Activated CD4-positive, alpha-beta memory T cell treated with anti-CD3 and anti-CD28 coated beads, Interleukin-2, amount 10 ng/mL, durations not matched to agents 7 days and 5 days (primary cell): ENCODE measurements around the gene CHCHD6. TPM values are rescaled to one million over a fixed set of nuclear protein-coding genes. Genes with fewer than 3 reads are reported as not detected.

Source experiments
- CTCF ChIA-PET: fragments of 350-600 bp; sonication (Branson Sonifier 250); formaldehyde crosslinking; loops from one replicate; lab custom pipeline; 2021; ENCODE audit warnings: antibody characterized with exemption, inconsistent platforms; lab: Charles Lee
- POLR2A ChIA-PET: fragments of 350-600 bp; sonication (Branson Sonifier 250); formaldehyde crosslinking; loops from one replicate; lab custom pipeline; 2021; ENCODE audit warnings: antibody characterized with exemption; lab: Charles Lee
- DNase-seq: peaks from one replicate; pipeline ENCODE4 v3.0.0-alpha.2; 2020
- H3K27ac Mint-ChIP-seq: one replicate; pipeline ENCODE4 v1.8.0; 2021; ENCODE audit warnings: mild to moderate bottlenecking, mixed read lengths
- H3K27me3 Mint-ChIP-seq: one replicate; pipeline ENCODE4 v1.8.0; 2021; ENCODE audit warnings: mixed read lengths
- H3K36me3 Mint-ChIP-seq: one replicate; pipeline ENCODE4 v1.8.0; 2021; ENCODE audit warnings: low read depth, mixed read lengths
- H3K4me1 Mint-ChIP-seq: one replicate; pipeline ENCODE4 v1.8.0; 2021; ENCODE audit warnings: mixed read lengths
- H3K4me3 Mint-ChIP-seq: one replicate; pipeline ENCODE4 v1.8.0; 2021; ENCODE audit warnings: mild to moderate bottlenecking, mixed read lengths
- H3K9me3 Mint-ChIP-seq: one replicate; pipeline ENCODE4 v1.8.0; 2021; ENCODE audit warnings: mixed read lengths
- total RNA-seq, 2 experiments: library from RNA; stranded (reverse); gene quantifications; one replicate each; pipeline ENCODE4 v1.2.3, GENCODE V29; 2021

Gene CHCHD6
- total RNA-seq, 2 experiments from 2014 or later: 4.0 to 4.1 TPM

GRCh38 chr3:126935756-126936509 is 231.9 kb downstream of the CHCHD6 start:
- POLR2A ChIA-PET: no interaction called here
- H3K36me3 Mint-ChIP-seq: no peaks in the 10 kb centered on the region
- H3K27ac Mint-ChIP-seq: no peak overlapping the region
- CTCF ChIA-PET: interaction anchor here (1.5 kb wide), 1 partner anchor 24 kb away, joined by 3 read pairs; no protein-coding TSS in a partner anchor
- no peaks in the 10 kb centered on the region for H3K9me3 Mint-ChIP-seq
- H3K27me3 Mint-ChIP-seq: no peaks in the 10 kb centered on the region
- peaks cover 8% of the 10 kb centered on the region for H3K4me1 Mint-ChIP-seq
- no peak for DNase-seq
- no peak overlapping the region for H3K4me3 Mint-ChIP-seq

GRCh38 chr3:126936853-126937425 is 232.9 kb downstream of the CHCHD6 start:
- Mint-ChIP-seq H3K27ac (no peak overlapping the region), H3K36me3 (no peaks in the 10 kb centered on the region), H3K9me3 (no peaks in the 10 kb centered on the region), H3K27me3 (no peaks in the 10 kb centered on the region), H3K4me1 (peaks cover 13% of the 10 kb centered on the region), H3K4me3 (no peak overlapping the region)
- POLR2A ChIA-PET: no interaction called here
- no peak for DNase-seq
- CTCF ChIA-PET: interaction anchor here (1.5 kb wide), 1 partner anchor 25 kb away, joined by 3 read pairs; no protein-coding TSS in a partner anchor

- no peaks in the 10 kb centered on the region for H3K9me3 Mint-ChIP-seq
- H3K27me3 Mint-ChIP-seq: no peaks in the 10 kb centered on the region
- H3K4me1 Mint-ChIP-seq: peaks cover 15% of the 10 kb centered on the region
- no peaks in the 10 kb centered on the region for H3K36me3 Mint-ChIP-seq
- ChIA-PET POLR2A (no interaction called here), CTCF (interaction anchor here (0.7 to 1.5 kb wide), 3 partner anchors 26 to 84 kb away, joined by 3 to 4 read pairs (median 3); partner anchors contain the start of gene PLXNA1)
- H3K4me3 Mint-ChIP-seq: no peak overlapping the region
- H3K27ac Mint-ChIP-seq: no peak overlapping the region
- no peak for DNase-seq
Measured at GRCh38 chr3:126937533-126937932, 233.5 kb downstream of the CHCHD6 start.

- H3K9me3 Mint-ChIP-seq: no peaks in the 10 kb centered on the region
- H3K4me3 Mint-ChIP-seq: no peak overlapping the region
- CTCF ChIA-PET: interaction anchor here (0.7 to 1.0 kb wide), 2 partner anchors 45 to 85 kb away, joined by 3 to 4 read pairs; partner anchors contain the start of gene PLXNA1
- POLR2A ChIA-PET: no interaction called here
- H3K27ac Mint-ChIP-seq: no peak overlapping the region
- peaks cover 15% of the 10 kb centered on the region for H3K4me1 Mint-ChIP-seq
- no peak for DNase-seq
- no peaks in the 10 kb centered on the region for H3K36me3 Mint-ChIP-seq
- no peaks in the 10 kb centered on the region for H3K27me3 Mint-ChIP-seq
Measured at GRCh38 chr3:126937973-126938372, 233.9 kb downstream of the CHCHD6 start.

- H3K4me1 Mint-ChIP-seq: peaks cover 15% of the 10 kb centered on the region
- DNase-seq: no peak
- H3K36me3 Mint-ChIP-seq: no peaks in the 10 kb centered on the region
- H3K27me3 Mint-ChIP-seq: no peaks in the 10 kb centered on the region
- no peaks in the 10 kb centered on the region for H3K9me3 Mint-ChIP-seq
- CTCF ChIA-PET: interaction anchor here (0.7 to 1.0 kb wide), 2 partner anchors 44 to 85 kb away, joined by 3 to 4 read pairs; partner anchors contain the start of gene PLXNA1
- no peak overlapping the region for H3K27ac Mint-ChIP-seq
- POLR2A ChIA-PET: no interaction called here
- no peak overlapping the region for H3K4me3 Mint-ChIP-seq
Measured at GRCh38 chr3:126938520-126939337, 234.7 kb downstream of the CHCHD6 start.

- H3K27ac Mint-ChIP-seq: no peak overlapping the region
- CTCF ChIA-PET: no interaction called here
- peaks cover 15% of the 10 kb centered on the region for H3K4me1 Mint-ChIP-seq
Measured at GRCh38 chr3:126939338-126939718, 235.3 kb downstream of the CHCHD6 start.

GRCh38 chr3:126939733-126940132 is 235.7 kb downstream of the CHCHD6 start:
- no peaks in the 10 kb centered on the region for H3K9me3 Mint-ChIP-seq
- no peaks in the 10 kb centered on the region for H3K36me3 Mint-ChIP-seq
- ChIA-PET CTCF (no interaction called here), POLR2A (no interaction called here)
- no peaks in the 10 kb centered on the region for H3K27me3 Mint-ChIP-seq
- DNase-seq: no peak
- peaks cover 15% of the 10 kb centered on the region for H3K4me1 Mint-ChIP-seq
- H3K4me3 Mint-ChIP-seq: no peak overlapping the region
- H3K27ac Mint-ChIP-seq: no peak overlapping the region

More at GRCh38 chr3:126939338-126939718, 235.3 kb downstream of the CHCHD6 start:
- no peaks in the 10 kb centered on the region for H3K9me3 Mint-ChIP-seq
- no peak for DNase-seq
- no peaks in the 10 kb centered on the region for H3K36me3 Mint-ChIP-seq
- POLR2A ChIA-PET: no interaction called here
- no peak overlapping the region for H3K4me3 Mint-ChIP-seq
- no peaks in the 10 kb centered on the region for H3K27me3 Mint-ChIP-seq

- no peak overlapping the region for H3K4me3 Mint-ChIP-seq
Measured at GRCh38 chr3:126941721-126942270, 237.8 kb downstream of the CHCHD6 start.

GRCh38 chr3:126944089-126944965 is 240.3 kb downstream of the CHCHD6 start:
- no peak overlapping the region for H3K27ac Mint-ChIP-seq
- no peak for DNase-seq
- H3K4me1 Mint-ChIP-seq: peaks cover 13% of the 10 kb centered on the region

More at GRCh38 chr3:126941721-126942270, 237.8 kb downstream of the CHCHD6 start:
- ChIA-PET CTCF (interaction anchor here (0.5 kb wide), 1 partner anchor 126 kb away, joined by 4 read pairs; no protein-coding TSS in a partner anchor), POLR2A (no interaction called here)
- H3K27me3 Mint-ChIP-seq: no peaks in the 10 kb centered on the region
- no peak for DNase-seq
- no peaks in the 10 kb centered on the region for H3K9me3 Mint-ChIP-seq
- H3K27ac Mint-ChIP-seq: no peak overlapping the region
- H3K36me3 Mint-ChIP-seq: no peaks in the 10 kb centered on the region
- H3K4me1 Mint-ChIP-seq: peaks cover 10% of the 10 kb centered on the region

GRCh38 chr3:126945171-126945721 is 241.2 kb downstream of the CHCHD6 start:
- ChIA-PET CTCF (no interaction called here), POLR2A (no interaction called here)
- H3K27ac Mint-ChIP-seq: no peak overlapping the region
- no peaks in the 10 kb centered on the region for H3K27me3 Mint-ChIP-seq
- no peak for DNase-seq
- H3K36me3 Mint-ChIP-seq: no peaks in the 10 kb centered on the region
- H3K4me1 Mint-ChIP-seq: peaks cover 13% of the 10 kb centered on the region
- H3K9me3 Mint-ChIP-seq: no peaks in the 10 kb centered on the region
- no peak overlapping the region for H3K4me3 Mint-ChIP-seq

More at GRCh38 chr3:126944089-126944965, 240.3 kb downstream of the CHCHD6 start:
- no peaks in the 10 kb centered on the region for H3K9me3 Mint-ChIP-seq
- ChIA-PET POLR2A (no interaction called here), CTCF (no interaction called here)
- H3K27me3 Mint-ChIP-seq: no peaks in the 10 kb centered on the region
- H3K4me3 Mint-ChIP-seq: no peak overlapping the region
- no peaks in the 10 kb centered on the region for H3K36me3 Mint-ChIP-seq

GRCh38 chr3:126945891-126946290 is 241.9 kb downstream of the CHCHD6 start:
- no peak overlapping the region for H3K4me3 Mint-ChIP-seq
- no peak overlapping the region for H3K27ac Mint-ChIP-seq
- no peaks in the 10 kb centered on the region for H3K27me3 Mint-ChIP-seq
- ChIA-PET CTCF (no interaction called here), POLR2A (no interaction called here)
- no peaks in the 10 kb centered on the region for H3K9me3 Mint-ChIP-seq
- H3K4me1 Mint-ChIP-seq: peaks cover 13% of the 10 kb centered on the region
- DNase-seq: no peak
- H3K36me3 Mint-ChIP-seq: no peaks in the 10 kb centered on the region

GRCh38 chr3:126946405-126946804 is 242.4 kb downstream of the CHCHD6 start:
- no peaks in the 10 kb centered on the region for H3K36me3 Mint-ChIP-seq
- ChIA-PET POLR2A (no interaction called here), CTCF (no interaction called here)
- H3K9me3 Mint-ChIP-seq: no peaks in the 10 kb centered on the region
- no peak overlapping the region for H3K4me3 Mint-ChIP-seq
- H3K4me1 Mint-ChIP-seq: peaks cover 13% of the 10 kb centered on the region
- no peak overlapping the region for H3K27ac Mint-ChIP-seq
- no peaks in the 10 kb centered on the region for H3K27me3 Mint-ChIP-seq
- no peak for DNase-seq
